DMS114 treated with DMSO at 0.1 percent for 48 hours (cell line): ENCODE data around the gene HOXD12.

Source experiments
- DNase-seq: peaks from one replicate; lab custom pipeline; 2025; ENCODE audit not compliant: unreplicated experiment; lab: John Stamatoyannopoulos, UW

HOXD12 gene

GRCh38 chr2:176080540-176081375 is 18.8 kb upstream of the HOXD12 start:
- no peak for DNase-seq

GRCh38 chr2:176081376-176081836 is 18.2 kb upstream of the HOXD12 start:
- DNase-seq, result no peak

- peak; percentile 21 for DNase-seq
Observed at GRCh38 chr2:176081837-176082524, 17.6 kb upstream of the HOXD12 start.

- DNase-seq, result no peak
Observed at GRCh38 chr2:176082525-176082823, 17.1 kb upstream of the HOXD12 start.

- DNase-seq, result peak; percentile 18
Observed at GRCh38 chr2:176082824-176083751, 16.5 kb upstream of the HOXD12 start.

- DNase-seq, result no peak
Observed at GRCh38 chr2:176083796-176084261, 15.8 kb upstream of the HOXD12 start, which contains the start of gene EVX2. TSS of gene EVX2 (minus strand) at chr2:176083962. CDS start at chr2:176083776, 186 bp downstream.

GRCh38 chr2:176084611-176085119 is 14.9 kb upstream of the HOXD12 start:
- DNase-seq, result no peak

- no peak for DNase-seq
Observed at GRCh38 chr2:176085120-176085788, 14.3 kb upstream of the HOXD12 start.

- DNase-seq, result peak; percentile 22
Observed at GRCh38 chr2:176085861-176086771, 13.5 kb upstream of the HOXD12 start.

GRCh38 chr2:176087330-176088047 is 12.1 kb upstream of the HOXD12 start:
- no peak for DNase-seq

- no peak for DNase-seq
Observed at GRCh38 chr2:176088048-176088936, 11.3 kb upstream of the HOXD12 start.

GRCh38 chr2:176088937-176089842 is 10.4 kb upstream of the HOXD12 start:
- no peak for DNase-seq

- DNase-seq, result no peak
Observed at GRCh38 chr2:176089843-176090395, 9.7 kb upstream of the HOXD12 start.

GRCh38 chr2:176090862-176091261 is 8.7 kb upstream of the HOXD12 start:
- DNase-seq, result no peak

GRCh38 chr2:176091329-176092258 is 8.0 kb upstream of the HOXD12 start:
- no peak for DNase-seq
